ENCODE data around the gene TARDBP. TPM values are rescaled to one million over a fixed set of nuclear protein-coding genes. Genes with fewer than 3 reads are reported as not detected.

Gene TARDBP
- 91.3 and 103 TPM in 2 replicates for total RNA-seq (2014; rRNA removed; shearing (Covaris generic))

- Histone ChIP-seq H3K36me3 (peaks cover 42% of the 10 kb centered on the region), H3K27ac (peak within 1 kb of the TSS; percentile 100), H3K4me3 (peak within 1 kb of the TSS; percentile 98), H3K27me3 (no peaks in the 10 kb centered on the region), H3K9me3 (replicated peaks) (no peaks in the 10 kb centered on the region), H3K4me1 (peaks cover 12% of the 10 kb centered on the region)
- DNase-seq: peak; percentile 93 to 95
Observed at GRCh38 chr1:11012260-11013159, at the start of gene TARDBP. TSS of gene TARDBP (plus strand) at chr1:11012654. CDS start at chr1:11013728, 1,074 bp downstream.

GRCh38 chr1:10965546-10966226 lies 46.8 kb upstream of the TARDBP start:
- DNase-seq: no peak
- no peaks in the 10 kb centered on the region for H3K27me3 ChIP-seq
- no peaks in the 10 kb centered on the region for H3K36me3 ChIP-seq
- H3K4me3 ChIP-seq: no peak overlapping the region
- H3K27ac ChIP-seq: no peak overlapping the region
- H3K4me1 ChIP-seq: peaks cover 23% of the 10 kb centered on the region
- H3K9me3 ChIP-seq (replicated peaks): no peaks in the 10 kb centered on the region

- Histone ChIP-seq H3K4me3 (no peak overlapping the region), H3K27ac (no peak overlapping the region), H3K4me1 (peaks cover 23% of the 10 kb centered on the region), H3K9me3 (replicated peaks) (no peaks in the 10 kb centered on the region), H3K27me3 (no peaks in the 10 kb centered on the region), H3K36me3 (no peaks in the 10 kb centered on the region)
- DNase-seq: no peak
Observed at GRCh38 chr1:10967090-10967489, 45.4 kb upstream of the TARDBP start.

GRCh38 chr1:10968411-10968826 lies 44.0 kb upstream of the TARDBP start:
- H3K36me3 ChIP-seq: no peaks in the 10 kb centered on the region
- no peaks in the 10 kb centered on the region for H3K27me3 ChIP-seq
- no peaks in the 10 kb centered on the region for H3K9me3 ChIP-seq (replicated peaks)
- H3K4me1 ChIP-seq: peaks cover 19% of the 10 kb centered on the region
- DNase-seq: peak; percentile 65 to 84
- peak overlapping the region; percentile 26 for H3K4me3 ChIP-seq
- peak overlapping the region; percentile 57 for H3K27ac ChIP-seq

- Histone ChIP-seq H3K4me1 (peaks cover 25% of the 10 kb centered on the region), H3K27me3 (no peaks in the 10 kb centered on the region), H3K9me3 (replicated peaks) (no peaks in the 10 kb centered on the region), H3K27ac (peak overlapping the region; percentile 57), H3K4me3 (no peak overlapping the region), H3K36me3 (no peaks in the 10 kb centered on the region)
- peak; percentile 55 to 73 for DNase-seq
Observed at GRCh38 chr1:10969267-10969970, 43.0 kb upstream of the TARDBP start.

- DNase-seq: no peak
- no peaks in the 10 kb centered on the region for H3K9me3 ChIP-seq (replicated peaks)
- H3K36me3 ChIP-seq: no peaks in the 10 kb centered on the region
- no peaks in the 10 kb centered on the region for H3K27me3 ChIP-seq
- H3K4me1 ChIP-seq: peaks cover 30% of the 10 kb centered on the region
- H3K27ac ChIP-seq: no peak overlapping the region
- H3K4me3 ChIP-seq: no peak overlapping the region
Observed at GRCh38 chr1:10969971-10970332, 42.5 kb upstream of the TARDBP start.

GRCh38 chr1:10973552-10973951 lies 38.9 kb upstream of the TARDBP start:
- H3K4me3 ChIP-seq: no peak overlapping the region
- peak overlapping the region; percentile 47 for H3K27ac ChIP-seq
- peak; percentile 96 to 97 for DNase-seq
- H3K4me1 ChIP-seq: peaks cover 28% of the 10 kb centered on the region
- no peaks in the 10 kb centered on the region for H3K9me3 ChIP-seq (replicated peaks)
- H3K27me3 ChIP-seq: no peaks in the 10 kb centered on the region
- no peaks in the 10 kb centered on the region for H3K36me3 ChIP-seq

GRCh38 chr1:10973956-10974881 lies 38.2 kb upstream of the TARDBP start:
- no peaks in the 10 kb centered on the region for H3K27me3 ChIP-seq
- no peak overlapping the region for H3K4me3 ChIP-seq
- peaks cover 25% of the 10 kb centered on the region for H3K4me1 ChIP-seq
- H3K36me3 ChIP-seq: no peaks in the 10 kb centered on the region
- H3K9me3 ChIP-seq (replicated peaks): no peaks in the 10 kb centered on the region
- peak; percentile 59 to 73 for DNase-seq
- peak overlapping the region; percentile 47 for H3K27ac ChIP-seq

- no peaks in the 10 kb centered on the region for H3K9me3 ChIP-seq (replicated peaks)
- peaks cover 32% of the 10 kb centered on the region for H3K4me1 ChIP-seq
- no peaks in the 10 kb centered on the region for H3K27me3 ChIP-seq
- peak; percentile 31 to 58 for DNase-seq
- H3K36me3 ChIP-seq: no peaks in the 10 kb centered on the region
- H3K4me3 ChIP-seq: no peak overlapping the region
- H3K27ac ChIP-seq: no peak overlapping the region
Observed at GRCh38 chr1:10975567-10976326, 36.7 kb upstream of the TARDBP start.

- H3K27ac ChIP-seq: no peak overlapping the region
- H3K27me3 ChIP-seq: no peaks in the 10 kb centered on the region
- DNase-seq: no peak
- H3K4me3 ChIP-seq: no peak overlapping the region
- H3K4me1 ChIP-seq: peaks cover 33% of the 10 kb centered on the region
- no peaks in the 10 kb centered on the region for H3K36me3 ChIP-seq
- H3K9me3 ChIP-seq (replicated peaks): no peaks in the 10 kb centered on the region
Observed at GRCh38 chr1:10978719-10979118, 33.7 kb upstream of the TARDBP start.

- H3K4me1 ChIP-seq: peaks cover 27% of the 10 kb centered on the region
- H3K9me3 ChIP-seq (replicated peaks): no peaks in the 10 kb centered on the region
- DNase-seq: peak; percentile 79 to 92
- no peaks in the 10 kb centered on the region for H3K27me3 ChIP-seq
- H3K27ac ChIP-seq: peak overlapping the region; percentile 55
- H3K36me3 ChIP-seq: no peaks in the 10 kb centered on the region
- H3K4me3 ChIP-seq: no peak overlapping the region
Observed at GRCh38 chr1:10979483-10979920, 33.0 kb upstream of the TARDBP start.

- peaks cover 23% of the 10 kb centered on the region for H3K4me1 ChIP-seq
- 0 out of 2 replicates have a peak, but pooled peaks cover under 1% of the 10 kb centered on the region for H3K27me3 ChIP-seq
- no peaks in the 10 kb centered on the region for H3K36me3 ChIP-seq
- no peaks in the 10 kb centered on the region for H3K9me3 ChIP-seq (replicated peaks)
- DNase-seq: peak; percentile 84 to 89
- peak overlapping the region; percentile 13; the same call in 1 of the 2 replicates for H3K4me3 ChIP-seq
- peak overlapping the region; percentile 55 for H3K27ac ChIP-seq
Observed at GRCh38 chr1:10980094-10980577, 32.3 kb upstream of the TARDBP start.
